Skeletal muscle satellite cell (primary cell): Measurements from ENCODE around the gene TIMM44.

ENCODE experiments used
- H3K27me3 ChIP-seq: 2 replicates; pipeline ENCODE4 v1.7.0; 2013; ENCODE audit warnings: low read length; ENCODE audit not compliant: control insufficient read depth, insufficient read depth
- H3K36me3 ChIP-seq: 2 replicates; pipeline ENCODE4 v1.7.0; 2013; ENCODE audit warnings: mild to moderate bottlenecking, control low read depth, low read length; ENCODE audit not compliant: insufficient read depth
- H3K4me1 ChIP-seq: 2 replicates; pipeline ENCODE4 v1.7.0; 2013; ENCODE audit warnings: low read length; ENCODE audit not compliant: control insufficient read depth, insufficient read depth
- H3K4me2 ChIP-seq: 2 replicates; pipeline ENCODE4 v1.7.0; 2013; ENCODE audit warnings: mild to moderate bottlenecking, low read length
- H3K4me3 ChIP-seq: 2 replicates; pipeline ENCODE4 v1.7.0; 2013; ENCODE audit warnings: low read length
- H3K9ac ChIP-seq: 2 replicates; pipeline ENCODE4 v1.7.0; 2013; ENCODE audit warnings: mild to moderate bottlenecking, low read depth, low read length, moderate library complexity
- H3K9me3 ChIP-seq: replicated peaks from 2 replicates; pipeline ENCODE4 v1.7.0; 2013; ENCODE audit warnings: mild to moderate bottlenecking, control low read depth, low read length

The TIMM44 gene

GRCh38 chr19:7914598-7915045 lies 28.8 kb downstream of the TIMM44 start, which contains the start of gene TGFBR3L:
TSS of gene TGFBR3L (plus strand) at chr19:7914830.
- Histone ChIP-seq H3K9ac (no peak within 1 kb of the TSS), H3K4me2 (peak within 1 kb of the TSS; percentile 80), H3K4me1 (peaks cover 28% of the 10 kb centered on the region), H3K9me3 (no peaks in the 10 kb centered on the region), H3K36me3 (peaks cover 22% of the 10 kb centered on the region), H3K27me3 (peaks cover 17% of the 10 kb centered on the region), H3K4me3 (no peak within 1 kb of the TSS)

GRCh38 chr19:7914099-7914498 lies 29.4 kb downstream of the TIMM44 start:
- Histone ChIP-seq H3K4me1 (peaks cover 25% of the 10 kb centered on the region), H3K36me3 (peaks cover 25% of the 10 kb centered on the region), H3K27me3 (peaks cover 17% of the 10 kb centered on the region)

GRCh38 chr19:7913652-7914051 lies 29.8 kb downstream of the TIMM44 start:
- H3K4me2 ChIP-seq, result no peak overlapping the region
- no peak overlapping the region for H3K9ac ChIP-seq
- no peaks in the 10 kb centered on the region for H3K9me3 ChIP-seq
- peaks cover 25% of the 10 kb centered on the region for H3K4me1 ChIP-seq
- peaks cover 27% of the 10 kb centered on the region for H3K36me3 ChIP-seq
- H3K4me3 ChIP-seq, result no peak overlapping the region
- peaks cover 17% of the 10 kb centered on the region for H3K27me3 ChIP-seq

More at GRCh38 chr19:7914099-7914498, 29.4 kb downstream of the TIMM44 start:
- Histone ChIP-seq H3K9ac (no peak overlapping the region), H3K4me3 (no peak overlapping the region), H3K4me2 (no peak overlapping the region), H3K9me3 (no peaks in the 10 kb centered on the region)

- Histone ChIP-seq H3K4me3 (no peak overlapping the region), H3K36me3 (peaks cover 27% of the 10 kb centered on the region)
Observed at GRCh38 chr19:7912697-7913564, 30.5 kb downstream of the TIMM44 start.

GRCh38 chr19:7912144-7912696 lies 31.2 kb downstream of the TIMM44 start:
- Histone ChIP-seq H3K36me3 (peaks cover 29% of the 10 kb centered on the region), H3K4me3 (no peak overlapping the region), H3K9ac (no peak overlapping the region)

More at GRCh38 chr19:7912697-7913564, 30.5 kb downstream of the TIMM44 start:
- Histone ChIP-seq H3K9ac (no peak overlapping the region), H3K27me3 (peaks cover 17% of the 10 kb centered on the region), H3K9me3 (no peaks in the 10 kb centered on the region), H3K4me1 (peaks cover 24% of the 10 kb centered on the region), H3K4me2 (no peak overlapping the region)

GRCh38 chr19:7911508-7912143 lies 31.8 kb downstream of the TIMM44 start:
- peaks cover 32% of the 10 kb centered on the region for H3K36me3 ChIP-seq
- peaks cover 10% of the 10 kb centered on the region for H3K27me3 ChIP-seq
- no peaks in the 10 kb centered on the region for H3K9me3 ChIP-seq
- H3K4me3 ChIP-seq, result no peak overlapping the region
- H3K9ac ChIP-seq, result no peak overlapping the region
- peaks cover 11% of the 10 kb centered on the region for H3K4me1 ChIP-seq
- H3K4me2 ChIP-seq, result no peak overlapping the region

More at GRCh38 chr19:7912144-7912696, 31.2 kb downstream of the TIMM44 start:
- no peaks in the 10 kb centered on the region for H3K9me3 ChIP-seq
- no peak overlapping the region for H3K4me2 ChIP-seq
- H3K27me3 ChIP-seq, result peaks cover 15% of the 10 kb centered on the region
- peaks cover 17% of the 10 kb centered on the region for H3K4me1 ChIP-seq

- peaks cover 32% of the 10 kb centered on the region for H3K36me3 ChIP-seq
- no peak overlapping the region for H3K9ac ChIP-seq
- no peaks in the 10 kb centered on the region for H3K9me3 ChIP-seq
- H3K4me1 ChIP-seq, result peaks cover under 1% of the 10 kb centered on the region
- no peak overlapping the region for H3K4me2 ChIP-seq
- no peak overlapping the region for H3K4me3 ChIP-seq
- peaks cover 4% of the 10 kb centered on the region for H3K27me3 ChIP-seq
Observed at GRCh38 chr19:7910321-7911161, 32.9 kb downstream of the TIMM44 start.

GRCh38 chr19:7909471-7910067 lies 33.9 kb downstream of the TIMM44 start:
- Histone ChIP-seq H3K36me3 (peaks cover 32% of the 10 kb centered on the region), H3K27me3 (no peaks in the 10 kb centered on the region), H3K4me3 (no peak overlapping the region), H3K4me1 (peaks cover 7% of the 10 kb centered on the region), H3K9me3 (no peaks in the 10 kb centered on the region), H3K4me2 (no peak overlapping the region), H3K9ac (no peak overlapping the region)

GRCh38 chr19:7908742-7909461 lies 34.6 kb downstream of the TIMM44 start:
- Histone ChIP-seq H3K36me3 (peaks cover 32% of the 10 kb centered on the region), H3K4me2 (no peak overlapping the region), H3K9me3 (no peaks in the 10 kb centered on the region), H3K9ac (no peak overlapping the region), H3K27me3 (no peaks in the 10 kb centered on the region), H3K4me1 (peaks cover 7% of the 10 kb centered on the region), H3K4me3 (no peak overlapping the region)

- Histone ChIP-seq H3K4me1 (peaks cover 8% of the 10 kb centered on the region), H3K27me3 (no peaks in the 10 kb centered on the region), H3K9ac (no peak overlapping the region), H3K4me2 (no peak overlapping the region), H3K4me3 (no peak overlapping the region), H3K36me3 (peaks cover 32% of the 10 kb centered on the region), H3K9me3 (no peaks in the 10 kb centered on the region)
Observed at GRCh38 chr19:7908078-7908699, 35.3 kb downstream of the TIMM44 start.
